ENCODE measurements around the gene OSBPL2. TPM values are rescaled to one million over a fixed set of nuclear protein-coding genes. Genes with fewer than 3 reads are reported as not detected.

OSBPL2 gene
- total RNA-seq, 1 donor from 2014 or later: 42.4 TPM

GRCh38 chr20:62282877-62283503, 44.7 kb downstream of the OSBPL2 start:
- DNase-seq (ENCODE audit: low spot score): no peak

DNA sequence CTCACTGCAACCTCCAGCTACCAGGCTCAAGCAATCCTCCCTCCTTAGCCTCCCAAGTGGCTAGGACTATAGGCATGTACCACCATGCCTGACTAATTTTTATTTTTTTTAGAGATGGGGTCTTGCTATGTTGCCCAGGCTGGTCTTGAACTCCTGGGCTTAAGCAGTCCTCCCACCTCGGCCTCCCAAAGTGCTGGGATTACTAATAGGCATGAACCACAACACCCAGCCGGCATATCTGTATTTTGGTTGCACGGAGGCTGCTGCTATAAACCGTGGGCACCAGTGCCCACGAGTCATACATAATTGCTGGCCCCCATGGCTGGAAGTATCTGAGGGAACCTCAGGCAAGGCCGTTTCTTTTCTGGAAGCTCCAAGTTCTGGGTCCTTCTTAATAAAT, 46.1 kb downstream of the OSBPL2 start:
- no peak for DNase-seq (ENCODE audit: low spot score)

DNA sequence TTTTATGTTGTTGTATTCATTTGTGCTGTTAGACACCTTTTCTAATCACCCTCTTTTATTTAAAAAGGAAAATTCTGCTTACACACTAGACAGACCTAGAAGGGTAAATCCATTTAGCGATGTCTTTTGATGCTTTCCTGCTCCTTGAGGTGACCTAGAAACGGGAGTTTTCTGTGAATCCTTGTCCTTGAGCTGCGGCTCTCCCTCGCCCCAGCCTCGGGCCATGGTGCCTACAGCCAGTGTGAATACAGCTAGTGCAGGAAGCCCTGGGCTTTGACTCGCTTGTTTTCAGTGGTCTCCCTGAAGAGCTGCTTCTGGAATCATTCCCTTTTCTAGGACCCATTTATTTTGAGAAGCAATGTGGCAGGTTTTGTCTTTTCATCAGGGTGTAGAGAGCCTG, 46.8 kb downstream of the OSBPL2 start:
- DNase-seq (ENCODE audit: low spot score): no peak

DNA sequence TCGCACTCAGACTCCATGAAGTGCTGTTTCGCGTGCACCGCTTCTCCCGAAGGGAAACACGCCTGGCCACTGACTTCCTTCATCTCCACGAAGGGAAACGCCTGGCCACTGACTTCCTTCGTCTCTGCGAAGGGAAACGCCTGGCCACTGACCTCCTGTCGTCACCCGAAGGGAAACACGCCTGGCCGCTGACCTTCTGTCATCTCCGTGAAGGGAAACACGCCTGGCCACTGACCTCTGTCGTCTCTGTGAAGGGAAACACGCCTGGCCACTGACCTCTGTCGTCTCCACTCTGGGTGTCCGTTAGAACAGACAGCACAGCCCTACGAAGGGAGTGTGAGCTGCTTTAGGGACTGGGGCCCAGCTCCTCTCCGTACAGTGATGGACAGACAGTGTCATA, 47.4 kb downstream of the OSBPL2 start:
- no peak for DNase-seq (ENCODE audit: low spot score)

- no peak for DNase-seq (ENCODE audit: low spot score)
Observed at GRCh38 chr20:62286493-62287064, 48.3 kb downstream of the OSBPL2 start.

- no peak for DNase-seq (ENCODE audit: low spot score)
Observed at GRCh38 chr20:62287129-62287528, 48.8 kb downstream of the OSBPL2 start.

DNA sequence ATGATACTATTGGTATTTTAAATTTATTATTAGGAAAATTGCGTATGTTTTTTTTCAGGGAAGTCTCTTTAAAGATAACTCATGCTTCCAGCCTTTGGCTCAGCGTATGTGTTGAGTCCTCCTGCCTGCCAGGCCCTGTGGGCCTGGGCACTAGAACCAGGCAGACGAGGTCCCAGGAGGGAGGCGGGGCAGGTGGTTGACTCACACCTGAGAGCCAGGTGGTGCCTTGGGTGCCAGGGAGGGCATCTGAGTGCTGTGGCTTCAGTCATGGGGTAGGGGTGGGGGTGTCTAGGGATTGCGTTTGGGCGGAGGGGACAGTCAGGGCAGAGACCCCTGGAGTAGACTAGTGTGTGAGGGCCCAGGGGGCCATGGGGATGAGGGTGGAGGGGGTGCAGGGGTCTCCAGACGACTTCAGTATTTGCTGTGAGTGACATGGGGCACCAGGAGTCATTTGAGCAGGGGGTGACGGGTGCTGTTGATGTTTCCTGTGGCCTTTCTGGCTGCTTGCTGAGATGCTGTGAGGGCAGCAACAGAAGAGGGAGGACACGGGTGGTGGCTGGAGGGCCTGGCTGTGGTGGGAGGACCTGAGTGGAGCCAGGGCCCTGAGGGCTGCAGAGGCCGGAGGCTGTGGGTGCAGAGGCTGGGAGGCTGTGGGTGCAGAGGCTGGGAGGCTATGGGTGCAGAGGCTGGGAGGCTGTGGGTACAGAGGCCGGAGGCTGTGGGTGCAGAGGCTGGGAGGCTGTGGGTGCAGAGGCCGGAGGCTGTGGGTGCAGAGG, 49.6 kb downstream of the OSBPL2 start:
- no peak for DNase-seq (ENCODE audit: low spot score)

DNA sequence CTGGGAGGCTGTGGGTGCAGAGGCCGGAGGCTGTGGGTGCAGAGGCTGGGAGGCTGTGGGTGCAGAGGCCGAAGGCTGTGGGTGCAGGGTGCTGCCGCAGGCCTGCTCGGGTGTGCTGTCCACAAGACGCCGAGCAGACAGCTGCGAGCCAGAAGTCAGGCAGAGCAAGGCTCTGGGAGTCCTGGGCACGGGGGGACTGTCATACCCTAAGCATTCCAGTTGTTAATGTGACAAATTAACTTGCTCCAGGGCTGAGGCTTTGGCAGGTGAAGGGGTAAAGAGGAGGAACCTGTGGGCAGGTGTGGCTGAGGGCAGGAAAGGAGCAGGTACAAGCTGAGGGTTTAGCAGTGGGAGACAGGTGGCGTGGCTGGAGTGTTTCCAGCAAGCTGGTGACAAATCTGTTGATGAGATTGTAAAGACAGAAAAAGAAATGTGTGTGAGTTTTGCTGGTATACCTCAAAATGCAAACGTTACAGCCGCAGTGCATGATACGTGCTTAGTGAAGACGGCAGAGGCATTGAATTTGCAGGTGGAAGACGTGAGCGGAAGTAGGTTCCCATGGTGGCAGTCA, 50.3 kb downstream of the OSBPL2 start:
- DNase-seq (ENCODE audit: low spot score): no peak

- no peak for DNase-seq (ENCODE audit: low spot score)
Observed at GRCh38 chr20:62289131-62289530, 50.8 kb downstream of the OSBPL2 start.

DNA sequence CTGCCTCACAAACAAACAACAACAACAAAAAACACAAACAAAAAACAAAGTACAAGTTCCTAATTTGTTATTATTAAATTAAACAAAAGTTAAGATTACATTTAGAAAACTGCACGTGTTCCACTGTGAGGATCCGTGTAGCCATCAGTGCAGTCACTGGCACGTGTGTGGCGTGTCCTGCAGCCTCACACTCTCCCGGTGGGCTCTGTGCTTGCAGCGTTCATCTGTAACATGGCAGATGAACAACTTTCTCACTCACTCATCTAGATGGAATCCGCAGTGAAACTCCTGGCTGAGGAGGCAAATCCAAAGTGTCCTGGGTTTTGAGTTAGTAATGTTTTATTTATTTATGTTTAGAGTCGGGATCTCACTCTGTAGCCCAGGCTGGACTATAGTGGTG, 51.6 kb downstream of the OSBPL2 start:
- DNase-seq (ENCODE audit: low spot score): no peak

- DNase-seq (ENCODE audit: low spot score): no peak
Observed at GRCh38 chr20:62291251-62292066, 53.1 kb downstream of the OSBPL2 start.

GRCh38 chr20:62292108-62292507, 53.8 kb downstream of the OSBPL2 start:
- DNase-seq (ENCODE audit: low spot score): no peak

DNA sequence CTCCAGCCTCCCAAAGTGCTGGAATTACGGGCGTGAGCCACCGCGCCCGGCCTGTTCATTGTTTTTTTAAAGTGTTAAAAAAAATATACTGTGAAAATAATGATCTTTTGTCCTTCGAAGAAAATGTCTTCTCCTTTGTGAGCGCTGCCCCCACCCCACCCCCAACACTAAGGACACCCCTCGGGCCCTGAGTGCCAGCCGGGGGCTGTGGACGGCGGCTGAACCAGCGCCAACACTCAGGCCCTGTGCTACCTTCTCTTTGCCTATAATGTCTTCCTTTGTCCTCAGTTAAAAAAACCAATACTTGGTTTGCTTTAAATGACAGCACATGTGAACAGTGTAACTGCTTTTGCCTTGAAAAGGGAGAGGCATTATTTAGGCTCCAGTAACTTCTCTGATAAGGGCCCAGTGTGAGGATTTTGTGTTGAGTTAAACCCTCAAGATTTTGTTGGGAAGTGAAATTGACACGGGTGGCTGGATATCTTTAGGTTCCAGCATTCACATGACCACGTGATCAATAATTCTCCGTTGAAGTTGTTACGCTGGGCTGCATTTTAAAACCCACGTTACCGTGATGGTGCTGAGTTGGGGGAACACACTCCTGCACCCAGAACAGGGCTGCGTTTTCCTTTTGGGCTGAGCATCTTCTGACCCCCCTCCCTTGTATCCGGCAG, 54.9 kb downstream of the OSBPL2 start:
- DNase-seq (ENCODE audit: low spot score): no peak

DNA sequence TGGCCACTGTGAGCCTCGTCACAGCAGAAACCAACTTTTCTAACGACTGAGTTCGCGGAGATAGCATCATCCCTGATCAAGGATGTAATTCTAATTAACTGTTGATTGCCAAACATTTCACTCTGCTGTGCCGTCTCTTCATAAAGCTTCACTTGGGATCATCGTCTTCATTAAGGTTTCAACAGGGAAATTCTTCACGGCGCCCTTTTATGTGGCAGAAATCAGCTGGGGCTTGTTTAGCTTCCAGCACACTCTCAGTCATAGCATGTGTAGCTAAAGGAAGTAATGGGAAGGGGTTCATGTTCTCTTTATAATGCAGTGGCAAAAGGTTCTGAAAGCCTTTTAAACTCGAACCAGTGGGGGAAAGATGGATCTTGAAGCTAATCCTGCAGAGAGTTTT, 55.6 kb downstream of the OSBPL2 start:
- DNase-seq (ENCODE audit: low spot score): no peak

- no peak for DNase-seq (ENCODE audit: low spot score)
Observed at GRCh38 chr20:62294516-62294915, 56.2 kb downstream of the OSBPL2 start.

DNA sequence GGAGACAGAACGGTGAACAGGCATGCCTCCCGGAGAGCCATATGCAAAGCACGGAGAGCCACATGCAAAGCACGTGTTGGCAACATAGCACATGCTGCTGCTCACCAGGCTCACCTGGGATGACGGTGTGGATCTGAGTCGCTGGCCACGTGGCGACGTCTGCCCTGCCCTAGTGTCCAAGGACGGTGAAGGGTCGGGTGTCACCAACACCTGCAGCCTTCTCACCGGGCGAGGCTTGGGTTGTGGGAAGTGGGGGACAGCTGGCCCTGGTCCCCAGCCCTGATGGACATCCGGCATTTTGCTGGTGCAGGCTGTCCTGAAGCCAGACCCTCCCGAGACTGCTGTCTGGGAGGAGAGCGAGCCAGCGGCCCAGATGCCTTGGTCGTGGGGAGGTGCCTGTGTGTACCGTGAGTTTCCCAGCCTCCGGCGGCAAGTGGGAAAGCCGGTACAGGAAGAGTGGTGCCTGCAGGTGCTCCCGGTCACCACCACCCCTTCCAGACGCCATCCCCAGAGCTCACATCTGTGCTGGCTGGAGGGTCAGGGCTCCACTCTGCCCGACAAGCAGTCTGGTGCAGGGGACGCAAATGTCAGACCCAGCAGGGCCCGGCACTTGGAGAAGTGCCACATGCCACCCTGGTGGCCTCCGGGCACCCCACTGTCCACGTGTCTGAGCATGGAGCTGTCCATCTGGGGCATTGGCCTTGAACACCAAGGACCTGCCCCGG, 58.6 kb downstream of the OSBPL2 start:
- DNase-seq (ENCODE audit: low spot score): no peak

DNA sequence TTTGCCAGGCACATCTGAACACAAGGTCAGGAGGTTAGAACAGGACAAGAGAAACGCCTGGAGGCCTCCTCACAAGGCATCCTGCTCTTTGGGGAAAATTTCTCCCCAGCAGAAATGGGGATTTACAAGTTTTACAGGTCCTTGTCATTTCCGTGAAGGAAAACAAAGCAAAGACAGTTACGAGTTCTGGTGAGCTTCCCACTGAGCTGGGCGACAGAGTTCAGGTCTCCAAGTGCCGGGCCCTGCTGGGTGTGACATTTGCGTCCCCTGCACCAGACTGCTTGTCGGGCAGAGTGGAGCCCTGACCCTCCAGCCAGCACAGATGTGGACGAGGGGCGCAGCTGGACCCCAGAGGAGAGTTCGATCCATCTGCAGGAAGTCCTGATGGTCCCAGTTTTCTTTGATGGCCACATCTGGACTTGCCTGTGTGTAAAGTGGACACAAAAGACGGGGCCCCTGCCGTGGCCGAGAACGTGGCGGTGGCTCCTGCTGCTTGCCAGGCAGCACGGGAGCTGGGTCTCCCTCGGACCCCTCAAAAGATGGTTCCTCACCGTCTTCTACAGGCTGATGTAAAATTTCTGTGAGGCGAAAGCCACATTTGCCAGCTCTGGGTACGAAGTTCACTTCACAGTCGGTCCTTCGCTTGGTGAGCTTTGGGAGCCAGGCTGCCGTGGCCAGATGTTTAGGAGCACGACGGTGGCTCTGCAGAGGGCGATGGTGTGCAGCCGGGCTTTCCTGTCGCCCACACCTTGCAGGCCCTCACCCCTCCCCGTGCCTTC, 59.3 kb downstream of the OSBPL2 start:
- no peak for DNase-seq (ENCODE audit: low spot score)

DNA sequence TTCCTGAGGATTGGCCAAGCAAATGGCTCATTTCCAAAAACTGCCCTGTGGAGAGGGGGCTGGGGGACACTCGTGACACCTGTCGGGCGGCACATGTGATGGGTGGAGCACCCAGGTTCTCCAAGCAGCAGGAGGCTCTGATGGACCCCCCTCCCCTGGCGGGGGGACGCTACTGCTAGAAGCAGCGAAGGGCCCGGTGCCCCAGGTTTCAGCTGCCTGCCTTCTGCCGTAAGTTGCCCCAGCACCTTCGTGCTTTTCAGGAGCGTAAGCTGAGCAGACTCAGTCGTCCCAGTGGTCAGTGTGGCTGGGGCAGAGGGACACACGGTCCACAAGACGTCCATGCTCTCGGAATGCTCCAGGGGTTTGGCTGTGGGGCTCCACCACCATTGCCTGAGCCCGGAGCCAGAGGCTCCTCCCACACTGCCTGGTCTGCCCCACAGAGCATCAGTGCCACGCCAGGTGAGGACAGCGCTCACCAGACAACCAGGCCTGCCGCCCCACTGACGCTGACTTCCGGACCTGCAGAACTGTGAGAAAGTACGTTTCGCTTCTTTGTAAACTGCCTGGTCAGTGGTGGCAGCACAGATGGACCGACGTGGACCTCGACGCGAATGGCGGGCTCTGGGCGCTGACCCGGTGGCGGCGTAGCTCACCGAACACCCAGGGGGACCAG, 60.4 kb downstream of the OSBPL2 start:
- DNase-seq (ENCODE audit: low spot score): no peak

DNA sequence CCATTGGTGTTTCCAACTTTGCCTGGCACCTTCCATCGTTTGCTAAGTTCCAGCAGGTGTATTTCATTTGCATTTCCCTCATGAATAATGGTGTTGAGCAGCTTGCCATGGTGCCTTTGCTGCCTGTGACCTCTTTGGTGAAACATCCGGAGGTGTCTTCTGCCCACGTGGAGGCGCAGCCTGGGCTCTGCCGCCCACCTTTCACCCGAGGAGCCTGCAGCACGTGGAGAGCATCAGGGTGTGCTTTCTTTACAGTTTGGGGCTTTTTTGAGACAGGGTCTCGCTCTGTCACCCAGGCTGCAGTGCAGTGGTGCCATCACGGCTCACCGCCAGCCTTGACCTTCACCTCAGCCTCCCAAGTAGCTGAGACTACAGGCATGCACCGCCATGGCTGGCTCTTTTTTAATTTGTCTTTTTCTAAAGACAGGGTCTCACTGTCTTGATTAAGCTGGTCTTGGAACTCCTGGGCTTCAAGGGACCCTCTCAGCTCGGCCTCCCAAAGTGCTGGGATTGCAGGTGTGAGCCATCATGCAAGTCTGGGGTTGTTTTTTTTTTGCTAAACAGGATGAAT, 61.4 kb downstream of the OSBPL2 start:
- DNase-seq (ENCODE audit: low spot score): no peak

Measured in umbilical cord (tissue), 2 donors.